Smooth muscle cell (in vitro differentiated cells): Measurements from ENCODE around the gene ITIH4. TPM values are rescaled to one million over a fixed set of nuclear protein-coding genes. Genes with fewer than 3 reads are reported as not detected.

ENCODE experiments used
- DNase-seq: peaks from one replicate; lab custom pipeline; 2025; ENCODE audit not compliant: unreplicated experiment; lab: John Stamatoyannopoulos, UW
- H2AFZ ChIP-seq: fragments of 200-600 bp; sonication (generic); 2 replicates; pipeline ENCODE4 v1.6.0; 2016; ENCODE audit warnings: antibody characterized with exemption, low read depth, mild to moderate bottlenecking
- H3F3A ChIP-seq: fragments of 200-600 bp; sonication (generic); 2 replicates; pipeline ENCODE4 v1.6.0; 2017; ENCODE audit warnings: antibody characterized with exemption, low read depth
- H3K27ac ChIP-seq: fragments of 200-600 bp; sonication (generic); 2 replicates; pipeline ENCODE4 v1.5.1; 2016; ENCODE audit warnings: low read depth, mild to moderate bottlenecking
- H3K27me3 ChIP-seq: fragments of 200-600 bp; sonication (generic); 2 replicates; pipeline ENCODE4 v1.6.1; 2016; ENCODE audit warnings: low read depth, mild to moderate bottlenecking
- H3K36me3 ChIP-seq: fragments of 200-600 bp; sonication (generic); 2 replicates; pipeline ENCODE4 v1.5.1; 2016; ENCODE audit warnings: low read depth
- H3K4me1 ChIP-seq: fragments of 200-600 bp; sonication (generic); 2 replicates; pipeline ENCODE4 v1.5.1; 2016; ENCODE audit warnings: low read depth
- H3K4me2 ChIP-seq: fragments of 200-600 bp; sonication (generic); 2 replicates; pipeline ENCODE4 v1.6.0; 2016; ENCODE audit warnings: mild to moderate bottlenecking
- H3K4me3 ChIP-seq: fragments of 200-600 bp; sonication (generic); 2 replicates; pipeline ENCODE4 v1.5.1; 2016; ENCODE audit warnings: mild to moderate bottlenecking
- H3K79me2 ChIP-seq: fragments of 200-600 bp; sonication (generic); 2 replicates; pipeline ENCODE4 v1.6.0; 2016; ENCODE audit warnings: low read depth, mild to moderate bottlenecking
- H3K9ac ChIP-seq: fragments of 200-600 bp; sonication (generic); 2 replicates; pipeline ENCODE4 v1.6.0; 2016; ENCODE audit warnings: low read depth
- H3K9me3 ChIP-seq: fragments of 200-600 bp; sonication (generic); replicated peaks from 2 replicates; pipeline ENCODE4 v1.5.1; 2016; ENCODE audit warnings: low read depth
- H4K20me1 ChIP-seq: fragments of 200-600 bp; sonication (generic); 2 replicates; pipeline ENCODE4 v1.6.0; 2016; ENCODE audit warnings: low read depth
- CTCF ChIP-seq: fragments of 200-600 bp; sonication (generic); IDR thresholded peaks from 2 replicates; pipeline ENCODE4 v1.5.1; 2017; ENCODE audit warnings: borderline replicate concordance, mild to moderate bottlenecking, antibody characterized with exemption; ENCODE audit not compliant: insufficient read depth, poor library complexity, severe bottlenecking
- WGBS: methylation state at CpG from one replicate; pipeline ENCODE4 v1.1.7; 2016; ENCODE audit warnings: low lambda C conversion rate; 5-methylcytosine and 5-hydroxymethylcytosine counted together
- polyA plus RNA-seq: library from polyadenylated mRNA; unstranded; fragments of >200 nt; fragmentation: Nextera tagmentation; extraction: Ambion mirVana; gene quantifications from 2 replicates; pipeline ENCODE4 v1.2.1, GENCODE V29; 2016
- total RNA-seq: library from RNA; depleted of rRNA; stranded (reverse); fragments of >200 nt; gene quantifications from 2 replicates; pipeline ENCODE4 v1.2.3, GENCODE V29; 2014

Gene ITIH4
- total and polyA plus RNA-seq, 2 experiments from 2014 or later = 1.6 TPM

- H3K27me3 ChIP-seq = no peaks in the 10 kb centered on the region
- H3K9ac ChIP-seq = no peak overlapping the region
- no peaks in the 10 kb centered on the region for H3K79me2 ChIP-seq
- H4K20me1 ChIP-seq = no peaks in the 10 kb centered on the region
- H3K36me3 ChIP-seq = no peaks in the 10 kb centered on the region
- no peak overlapping the region for H3K4me2 ChIP-seq
- H3F3A ChIP-seq = no peaks in the 10 kb centered on the region
- H3K4me3 ChIP-seq = no peak overlapping the region
- H3K27ac ChIP-seq = no peak overlapping the region
- H3K9me3 ChIP-seq = no peaks in the 10 kb centered on the region
- no peak for TF ChIP-seq CTCF
- no peak overlapping the region for H2AFZ ChIP-seq
- WGBS = 79% methylated on average over 20 of the region's 20 CpGs
- no peak for DNase-seq
- no peaks in the 10 kb centered on the region for H3K4me1 ChIP-seq
Measured at GRCh38 chr3:52843108-52843865, 12.8 kb upstream of the ITIH4 start.

GRCh38 chr3:52842424-52842823, 12.0 kb upstream of the ITIH4 start:
- 82% methylated on average over 7 of the region's 7 CpGs for WGBS
- Histone ChIP-seq H3K79me2 (no peaks in the 10 kb centered on the region), H3K4me2 (no peak overlapping the region), H3F3A (no peaks in the 10 kb centered on the region), H3K27ac (no peak overlapping the region), H3K9me3 (no peaks in the 10 kb centered on the region), H2AFZ (no peak overlapping the region), H3K27me3 (no peaks in the 10 kb centered on the region), H3K9ac (no peak overlapping the region), H3K4me1 (no peaks in the 10 kb centered on the region), H3K36me3 (no peaks in the 10 kb centered on the region), H4K20me1 (no peaks in the 10 kb centered on the region), H3K4me3 (no peak overlapping the region)
- no peak for TF ChIP-seq CTCF
- no peak for DNase-seq

GRCh38 chr3:52841981-52842340, 11.5 kb upstream of the ITIH4 start:
- H3K4me1 ChIP-seq = no peaks in the 10 kb centered on the region
- 88% methylated on average over 12 of the region's 12 CpGs for WGBS

More at GRCh38 chr3:52841981-52842340, 11.5 kb upstream of the ITIH4 start:
- no peak for TF ChIP-seq CTCF
- no peak overlapping the region for H3K9ac ChIP-seq
- H3K36me3 ChIP-seq = no peaks in the 10 kb centered on the region
- H3K27me3 ChIP-seq = no peaks in the 10 kb centered on the region
- no peak for DNase-seq
- H3K4me2 ChIP-seq = no peak overlapping the region
- no peaks in the 10 kb centered on the region for H3K9me3 ChIP-seq
- H3K27ac ChIP-seq = no peak overlapping the region
- H3F3A ChIP-seq = no peaks in the 10 kb centered on the region
- no peaks in the 10 kb centered on the region for H3K79me2 ChIP-seq
- no peak overlapping the region for H3K4me3 ChIP-seq
- no peak overlapping the region for H2AFZ ChIP-seq
- H4K20me1 ChIP-seq = no peaks in the 10 kb centered on the region
